ENCODE data around the gene EEF2. TPM values are rescaled to one million over a fixed set of nuclear protein-coding genes. Genes with fewer than 3 reads are reported as not detected.

Gene EEF2
- total RNA-seq, 2 donors from 2014 or later, result 1,913 to 2,886 TPM

- Histone ChIP-seq H3K27me3 (ENCODE audit: control insufficient read depth, insufficient read depth, low read length, poor library complexity, severe bottlenecking) (no peaks in the 10 kb centered on the region), H3K9me3 (ENCODE audit: control insufficient read depth, low read length) (no peaks in the 10 kb centered on the region), H3K4me3 (ENCODE audit: low read length) (no peak overlapping the region), H3K36me3 (ENCODE audit: control insufficient read depth, insufficient read depth, low read length) (peaks cover 23% of the 10 kb centered on the region), H3K27ac (ENCODE audit: low read depth, low read length) (no peak overlapping the region), H3K4me1 (ENCODE audit: control insufficient read depth, insufficient read depth, low read length) (no peaks in the 10 kb centered on the region), H3K9ac (ENCODE audit: extremely low read depth, low read length, poor library complexity, severe bottlenecking) (no peak overlapping the region)
- Mint-ChIP-seq H3K4me3 (no peak overlapping the region), H3K4me1 (no peaks in the 10 kb centered on the region), H3K27ac (no peak overlapping the region), H3K36me3 (ENCODE audit: low read depth) (peaks cover 21% of the 10 kb centered on the region), H3K27me3 (ENCODE audit: insufficient read depth) (no peaks in the 10 kb centered on the region), H3K9me3 (peaks cover 2% of the 10 kb centered on the region)
- TF ChIP-seq CTCF (conservative IDR thresholded peaks at IDR 0.05), result no peak
- no peak for DNase-seq
- 89 to 93% methylated on average over 49 to 63 of the region's 63 CpGs for WGBS, 2 experiments (ENCODE audit: insufficient coverage in 1 of 2, insufficient read length in 1 of 2)
Measured at GRCh38 chr19:4033028-4033956, 48.0 kb upstream of the EEF2 start.

- no peak overlapping the region for H3K27ac ChIP-seq (ENCODE audit: low read depth, low read length)
Measured at GRCh38 chr19:4032436-4032835, 47.2 kb upstream of the EEF2 start.

GRCh38 chr19:4031420-4031819, 46.2 kb upstream of the EEF2 start:
- Mint-ChIP-seq H3K27me3 (ENCODE audit: insufficient read depth) (no peaks in the 10 kb centered on the region), H3K36me3 (ENCODE audit: low read depth) (peaks cover 33% of the 10 kb centered on the region), H3K9me3 (peaks cover 2% of the 10 kb centered on the region), H3K4me3 (no peak overlapping the region), H3K27ac (no peak overlapping the region), H3K4me1 (no peaks in the 10 kb centered on the region)
- WGBS, 2 experiments (ENCODE audit: insufficient coverage in 1 of 2, insufficient read length in 1 of 2), result 94 to 97% methylated on average over 5 to 11 of the region's 11 CpGs
- Histone ChIP-seq H3K4me1 (ENCODE audit: control insufficient read depth, insufficient read depth, low read length) (no peaks in the 10 kb centered on the region), H3K27ac (ENCODE audit: low read depth, low read length) (no peak overlapping the region), H3K4me3 (ENCODE audit: low read length) (no peak overlapping the region), H3K27me3 (ENCODE audit: control insufficient read depth, insufficient read depth, low read length, poor library complexity, severe bottlenecking) (no peaks in the 10 kb centered on the region), H3K9ac (ENCODE audit: extremely low read depth, low read length, poor library complexity, severe bottlenecking) (no peak overlapping the region), H3K36me3 (ENCODE audit: control insufficient read depth, insufficient read depth, low read length) (peaks cover 17% of the 10 kb centered on the region), H3K9me3 (ENCODE audit: control insufficient read depth, low read length) (no peaks in the 10 kb centered on the region)
- TF ChIP-seq CTCF (conservative IDR thresholded peaks at IDR 0.05), result no peak
- DNase-seq, result no peak

More at GRCh38 chr19:4032436-4032835, 47.2 kb upstream of the EEF2 start:
- H3K4me1 Mint-ChIP-seq, result no peaks in the 10 kb centered on the region
- no peaks in the 10 kb centered on the region for H3K9me3 ChIP-seq (ENCODE audit: control insufficient read depth, low read length)
- TF ChIP-seq CTCF (conservative IDR thresholded peaks at IDR 0.05), result no peak
- 95 to 96% methylated on average over 16 of the region's 16 CpGs for WGBS, 2 experiments (ENCODE audit: insufficient coverage in 1 of 2, insufficient read length in 1 of 2)
- no peak overlapping the region for H3K9ac ChIP-seq (ENCODE audit: extremely low read depth, low read length, poor library complexity, severe bottlenecking)
- H3K27ac Mint-ChIP-seq, result no peak overlapping the region
- no peak overlapping the region for H3K4me3 ChIP-seq (ENCODE audit: low read length)
- H3K4me1 ChIP-seq (ENCODE audit: control insufficient read depth, insufficient read depth, low read length), result no peaks in the 10 kb centered on the region
- no peak overlapping the region for H3K4me3 Mint-ChIP-seq
- DNase-seq, result no peak
- peaks cover 25% of the 10 kb centered on the region for H3K36me3 Mint-ChIP-seq (ENCODE audit: low read depth)
- peaks cover 2% of the 10 kb centered on the region for H3K9me3 Mint-ChIP-seq
- no peaks in the 10 kb centered on the region for H3K27me3 Mint-ChIP-seq (ENCODE audit: insufficient read depth)
- no peaks in the 10 kb centered on the region for H3K27me3 ChIP-seq (ENCODE audit: control insufficient read depth, insufficient read depth, low read length, poor library complexity, severe bottlenecking)
- peaks cover 23% of the 10 kb centered on the region for H3K36me3 ChIP-seq (ENCODE audit: control insufficient read depth, insufficient read depth, low read length)

All from endodermal cell (in vitro differentiated cells).